Lung (tissue), 12 donors: ENCODE measurements around the gene DPP6. TPM values are rescaled to one million over a fixed set of nuclear protein-coding genes. Genes with fewer than 3 reads are reported as not detected.
A peak's percentile ranks its signal among the peaks of the same experiment; 100 is the strongest.

Source experiments
- ATAC-seq: fragments of 200-7000 bp; cut with Tn5 transposase; one replicate; pipeline ENCODE4 v1.9.1; 2020; ENCODE audit warnings: moderate number of reproducible peaks; ENCODE audit not compliant: insufficient read depth, low FRiP score
- DNase-seq, 3 donors: peaks; one replicate each; pipeline ENCODE4 v3.0.0-alpha.2; 2013 to 2017
- H3K27ac ChIP-seq, 2 donors: one replicate each; pipeline ENCODE4 v1.5.1; 2013; ENCODE audit warnings: mild to moderate bottlenecking in 2 of 2, moderate library complexity in 2 of 2, control low read depth in 1 of 2, inconsistent platforms in 1 of 2, low read depth in 1 of 2, low read length in 1 of 2
- H3K27me3 ChIP-seq, 3 donors: one replicate each; pipeline ENCODE4 v1.5.1; 2013; ENCODE audit warnings: low read length in 2 of 3; ENCODE audit not compliant: control insufficient read depth in 3 of 3, insufficient read depth in 3 of 3
- H3K36me3 ChIP-seq, 4 donors: one replicate each; pipeline ENCODE4 v1.5.1; 2013; ENCODE audit warnings: low read length in 4 of 4, mild to moderate bottlenecking in 1 of 4, moderate library complexity in 1 of 4; ENCODE audit not compliant: control insufficient read depth in 4 of 4, insufficient read depth in 4 of 4
- H3K4me1 ChIP-seq, 5 donors: one replicate each; pipeline ENCODE4 v1.5.1; 2013; ENCODE audit warnings: low read length in 5 of 5, mild to moderate bottlenecking in 2 of 5, moderate library complexity in 1 of 5; ENCODE audit not compliant: control insufficient read depth in 5 of 5, insufficient read depth in 5 of 5
- H3K4me3 ChIP-seq: one replicate; pipeline ENCODE4 v1.5.1; 2013; ENCODE audit warnings: mild to moderate bottlenecking, control low read depth, moderate library complexity
- H3K9ac ChIP-seq, 2 donors: one replicate each; pipeline ENCODE4 v1.5.1; 2013; ENCODE audit warnings: low read length in 2 of 2, control low read depth in 1 of 2; ENCODE audit not compliant: insufficient read depth in 1 of 2
- H3K9me3 ChIP-seq, 4 donors: one replicate each; pipeline ENCODE4 v1.5.1; 2013; ENCODE audit warnings: low read length in 3 of 4, mild to moderate bottlenecking in 1 of 4, moderate library complexity in 1 of 4; ENCODE audit not compliant: control insufficient read depth in 4 of 4, insufficient read depth in 3 of 4
- CTCF ChIP-seq: IDR thresholded peaks from 2 replicates; pipeline ENCODE4 v1.5.1; 2012; ENCODE audit warnings: mild to moderate bottlenecking; ENCODE audit errors: control extremely low read depth, extremely low read depth
- WGBS, 2 donors: extraction: QIAGEN DNeasy Blood & Tissue Kit; methylation state at CpG; one replicate each; pipeline ENCODE4 v1.1.7; 2013; 5-methylcytosine and 5-hydroxymethylcytosine counted together
- polyA plus RNA-seq, 2 donors: library from polyadenylated mRNA; stranded (reverse); fragments of 200-250 nt; gene quantifications; one replicate each; pipeline ENCODE4 v1.2.1, GENCODE V29; 2013
- total RNA-seq, 2 donors: library from RNA; depleted of rRNA in 1 of 2; stranded (reverse); fragments of >200 nt in 1 of 2; gene quantifications; one replicate each; pipeline ENCODE4 v1.2.1, GENCODE V29; 2014 to 2021
- donor health status: control.
- donor health status: control.
- donor health status: Bipolar disorder and iron deficiency.
- donor health status: healthy.
- donor health status: DM: yes; HTN: yes; CAD: no.

Gene DPP6
- total and polyA plus RNA-seq, 4 donors = 0.08 to 1.3 (median 0.75) TPM

DNA sequence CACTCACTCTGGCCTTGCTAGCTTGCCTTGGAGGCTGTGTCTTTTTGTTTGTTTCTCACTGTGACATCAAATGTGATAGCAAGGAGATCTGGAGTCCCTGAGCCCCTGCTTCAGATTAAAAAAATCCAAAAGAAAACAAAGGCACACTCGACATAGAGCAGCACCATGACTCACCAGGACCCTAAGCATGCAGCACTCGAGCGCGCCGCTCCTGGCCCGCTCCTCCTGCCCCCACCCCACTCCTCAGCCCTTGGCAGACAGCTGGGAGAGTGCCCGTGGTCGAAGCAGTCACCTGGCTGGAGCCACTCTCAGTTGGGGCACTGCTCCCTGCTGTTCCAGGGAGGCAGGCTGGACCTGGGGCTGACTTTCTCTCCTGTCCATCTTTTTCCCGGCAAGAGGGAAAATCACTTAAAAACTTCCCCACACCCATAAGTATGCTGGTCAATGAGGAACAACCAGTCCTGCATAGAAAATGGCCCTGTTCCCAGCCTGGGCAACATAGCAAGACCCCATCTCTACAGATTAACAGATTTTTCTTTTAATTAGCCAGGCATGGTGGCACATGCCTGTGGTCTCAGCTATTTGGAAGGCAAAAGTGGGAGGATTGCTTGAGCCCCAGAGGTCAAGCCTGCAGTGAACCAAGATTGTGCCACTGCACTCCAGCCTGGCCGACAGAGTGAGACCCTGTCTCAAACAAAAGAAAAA, 822.4 kb downstream of the DPP6 start:
- peaks cover 0 to 3% (median 0%) of the 10 kb centered on the region in 3 donors for H3K27me3 ChIP-seq
- WGBS, 2 donors = 45 to 52% methylated on average over 10 of the region's 10 CpGs
- H3K9ac ChIP-seq = no peak overlapping the region
- no peaks in the 10 kb centered on the region for H3K36me3 ChIP-seq
- no peak overlapping the region for H3K4me3 ChIP-seq
- TF ChIP-seq CTCF = no peak
- H3K9me3 ChIP-seq = no peaks in the 10 kb centered on the region
- DNase-seq = peak; percentile 13 to 56 (median 41)
- no peak overlapping the region for H3K27ac ChIP-seq
- ATAC-seq = no peak
- H3K4me1 ChIP-seq = peaks cover 0 to under 1% (median 0%) of the 10 kb centered on the region in 5 donors

- no peaks in the 10 kb centered on the region for H3K36me3 ChIP-seq
- H3K9ac ChIP-seq = no peak overlapping the region
- no peak overlapping the region for H3K4me3 ChIP-seq
- H3K4me1 ChIP-seq = peaks cover 0 to 7% (median 0%) of the 10 kb centered on the region in 5 donors
- 85 to 90% methylated on average over 13 of the region's 13 CpGs for WGBS, 2 donors
- no peaks in the 10 kb centered on the region for H3K9me3 ChIP-seq
- no peak for DNase-seq
- H3K27me3 ChIP-seq = peaks cover 0 to 3% (median 0%) of the 10 kb centered on the region in 3 donors
- no peak for TF ChIP-seq CTCF
- H3K27ac ChIP-seq = no peak overlapping the region
- ATAC-seq = no peak
These were observed 823.1 kb downstream of the DPP6 start for GRCh38 chr7:154875297-154875696.

DNA sequence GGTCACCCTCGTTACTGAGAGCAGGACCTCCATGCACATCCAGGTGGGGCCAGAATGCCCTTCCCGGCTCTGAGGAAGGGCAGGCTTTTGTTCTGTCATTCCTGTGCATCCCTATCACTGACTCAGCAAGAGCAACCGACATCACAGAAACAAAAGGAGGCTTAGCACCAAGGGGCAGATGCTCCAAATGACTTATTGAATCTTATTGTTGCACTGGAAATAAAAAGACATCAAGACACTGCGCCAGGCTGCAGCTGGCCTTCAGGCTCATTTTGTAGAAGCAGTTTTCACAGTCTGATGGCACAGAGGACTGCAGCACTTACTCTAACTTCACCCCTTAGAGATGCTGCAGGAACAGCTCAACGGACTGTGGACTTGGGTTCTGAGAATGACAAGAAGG, 824.3 kb downstream of the DPP6 start:
- ATAC-seq (no peak), DNase-seq (no peak)
- no peaks in the 10 kb centered on the region for H3K36me3 ChIP-seq
- H3K4me3 ChIP-seq = no peak overlapping the region
- H3K4me1 ChIP-seq = peaks cover 0 to 7% (median 0%) of the 10 kb centered on the region in 5 donors
- peaks cover 0 to 3% (median 0%) of the 10 kb centered on the region in 3 donors for H3K27me3 ChIP-seq
- TF ChIP-seq CTCF = no peak
- no peaks in the 10 kb centered on the region for H3K9me3 ChIP-seq
- no peak overlapping the region for H3K9ac ChIP-seq
- H3K27ac ChIP-seq = no peak overlapping the region
- WGBS, 2 donors = 84 to 89% methylated on average over 5 of the region's 5 CpGs

DNA sequence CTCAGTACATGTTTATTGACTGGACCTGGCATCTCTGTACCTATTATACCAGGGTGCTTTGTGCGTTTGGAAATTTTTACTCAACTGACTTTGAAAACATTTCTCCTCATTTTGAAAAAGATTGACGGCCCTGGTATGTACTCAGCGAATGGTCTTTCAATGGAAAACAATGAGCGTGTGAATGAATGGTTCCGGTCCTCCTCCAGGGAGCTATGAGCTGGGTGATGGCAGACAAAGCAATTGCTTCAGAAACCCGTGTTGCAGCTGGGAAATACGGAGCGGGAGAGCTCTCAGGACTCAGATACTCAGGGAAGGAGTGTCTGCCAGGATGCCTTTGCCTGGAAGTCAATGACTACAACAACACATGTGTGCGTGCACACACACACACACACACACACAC, 824.8 kb downstream of the DPP6 start:
- whole genome bisulfite sequencing, 2 donors = 80 to 87% methylated on average over 9 of the region's 9 CpGs
- ATAC-seq (no peak), DNase-seq (no peak)
- H3K4me1 ChIP-seq = peaks cover 0 to 7% (median 0%) of the 10 kb centered on the region in 5 donors
- TF ChIP-seq CTCF = no peak
- no peak overlapping the region for H3K4me3 ChIP-seq
- H3K9me3 ChIP-seq = no peaks in the 10 kb centered on the region
- H3K27me3 ChIP-seq = peaks cover 0 to 3% (median 0%) of the 10 kb centered on the region in 3 donors
- H3K27ac ChIP-seq = no peak overlapping the region
- no peaks in the 10 kb centered on the region for H3K36me3 ChIP-seq
- H3K9ac ChIP-seq = no peak overlapping the region
